HEK293 (cell line): ENCODE measurements around the gene RPL13A.
A peak's percentile ranks its signal among the peaks of the same experiment; 100 is the strongest.

Experiments used
- CTCF ChIA-PET: fragments of 350-600 bp; formaldehyde crosslinking; extraction: SDS; loops from one replicate; lab custom pipeline; 2021; ENCODE audit warnings: antibody characterized with exemption; lab: Yijun Ruan, JAX
- POLR2A ChIA-PET: fragments of 300-600 bp; formaldehyde crosslinking; extraction: SDS; loops from one replicate; lab custom pipeline; 2020; ENCODE audit warnings: antibody characterized with exemption, inconsistent platforms; lab: Yijun Ruan, JAX
- H3K27ac ChIP-seq: fragments of 200-500 bp; sonication (Bioruptor generic); 2 replicates; pipeline ENCODE4 v1.5.1; 2014; ENCODE audit warnings: low read depth, low read length, control low read depth, inconsistent platforms; ENCODE audit errors: extremely low read depth
- H3K36me3 ChIP-seq, 2 experiments: fragments of 200-500 bp in 1 of 2; sonication (Bioruptor generic) in 1 of 2; 1 replicate in 1 of 2; 2 replicates in 1 of 2; pipeline ENCODE4 v1.5.1; 2014 to 2017; ENCODE audit warnings: inconsistent platforms in 2 of 2, low read length in 2 of 2; ENCODE audit not compliant: control insufficient read depth in 2 of 2, insufficient read depth in 1 of 2
- H3K4me1 ChIP-seq: fragments of 200-500 bp; sonication (Bioruptor generic); 2 replicates; pipeline ENCODE4 v1.5.1; 2014; ENCODE audit warnings: mild to moderate bottlenecking, low read length, inconsistent platforms; ENCODE audit not compliant: control insufficient read depth, insufficient read depth
- H3K4me3 ChIP-seq: 2 replicates; pipeline ENCODE4 v1.5.1; 2011; ENCODE audit warnings: low read depth, mild to moderate bottlenecking, control low read depth, low read length, moderate library complexity
- H3K9me3 ChIP-seq: fragments of 200-500 bp; sonication (Bioruptor generic); 2 replicates; pipeline ENCODE4 v1.5.1; 2014; ENCODE audit warnings: low read depth, low read length, inconsistent platforms; ENCODE audit not compliant: control insufficient read depth, insufficient read depth
- KLF1 ChIP-seq: fragments of 450-650 bp; formaldehyde crosslinking; IDR thresholded peaks from 2 replicates; pipeline ENCODE4 v1.5.1; 2016; ENCODE audit warnings: missing biosample characterization, missing genetic modification characterization
- KLF10 ChIP-seq: fragments of 450-650 bp; IDR thresholded peaks from 2 replicates; pipeline ENCODE4 v1.5.1; 2018; ENCODE audit warnings: missing biosample characterization, mild to moderate bottlenecking, missing genetic modification characterization
- KLF8 ChIP-seq: fragments of 450-650 bp; formaldehyde crosslinking; IDR thresholded peaks from 2 replicates; pipeline ENCODE4 v1.5.1; 2016; ENCODE audit warnings: missing biosample characterization, missing genetic modification characterization
- SP3 ChIP-seq: fragments of 450-650 bp; formaldehyde crosslinking; IDR thresholded peaks from 2 replicates; pipeline ENCODE4 v1.5.1; 2016; ENCODE audit warnings: missing biosample characterization, missing genetic modification characterization
- TCF7L2 ChIP-seq: IDR thresholded peaks from 2 replicates; pipeline ENCODE4 v1.6.1; 2011; ENCODE audit warnings: low read depth, mild to moderate bottlenecking, inconsistent platforms, low read length, moderate library complexity, borderline replicate concordance
- ZBTB1 ChIP-seq: fragments of 450-650 bp; formaldehyde crosslinking; IDR thresholded peaks from 2 replicates; pipeline ENCODE4 v1.5.1; 2016; ENCODE audit warnings: missing biosample characterization, missing genetic modification characterization
- ZBTB17 ChIP-seq: fragments of 450-650 bp; formaldehyde crosslinking; IDR thresholded peaks from 2 replicates; pipeline ENCODE4 v1.5.1; 2016; ENCODE audit warnings: missing biosample characterization, missing genetic modification characterization
- ZNF133 ChIP-seq: fragments of 450-650 bp; formaldehyde crosslinking; IDR thresholded peaks from 2 replicates; pipeline ENCODE4 v1.5.1; 2016; ENCODE audit warnings: missing biosample characterization, missing genetic modification characterization
- ZNF169 ChIP-seq: fragments of 450-650 bp; formaldehyde crosslinking; IDR thresholded peaks from 2 replicates; pipeline ENCODE4 v1.5.1; 2016; ENCODE audit warnings: missing biosample characterization, missing genetic modification characterization
- ZNF19 ChIP-seq: fragments of 450-650 bp; formaldehyde crosslinking; IDR thresholded peaks from 2 replicates; pipeline ENCODE4; 2016; ENCODE audit warnings: missing biosample characterization, missing genetic modification characterization, low read depth
- ZNF335 ChIP-seq: fragments of 450-650 bp; formaldehyde crosslinking; conservative IDR thresholded peaks from 2 replicates; pipeline ENCODE4 v1.5.1; 2016; ENCODE audit warnings: missing biosample characterization, missing genetic modification characterization
- ZNF561 ChIP-seq: fragments of 450-650 bp; IDR thresholded peaks from 2 replicates; pipeline ENCODE4 v1.5.1; 2018; ENCODE audit warnings: missing biosample characterization, missing genetic modification characterization, borderline replicate concordance
- ZNF623 ChIP-seq: fragments of 450-650 bp; formaldehyde crosslinking; IDR thresholded peaks from 2 replicates; pipeline ENCODE4 v1.5.1; 2016; ENCODE audit warnings: missing biosample characterization, missing genetic modification characterization
- ZNF626 ChIP-seq: fragments of 450-650 bp; sonication (Bioruptor Pico); formaldehyde crosslinking; IDR thresholded peaks from 2 replicates; pipeline ENCODE4 v1.5.1; 2018; ENCODE audit warnings: missing biosample characterization, missing genetic modification characterization, inconsistent platforms
- TF ChIP-seq, protein P1 (sequence below): fragments of 450-650 bp; formaldehyde crosslinking; IDR thresholded peaks from 2 replicates; pipeline ENCODE4 v1.5.1; 2016; ENCODE audit warnings: missing biosample characterization, missing genetic modification characterization
- TF ChIP-seq, protein P2 (sequence below): fragments of 450-650 bp; formaldehyde crosslinking; IDR thresholded peaks from 2 replicates; pipeline ENCODE4 v1.5.1; 2017; ENCODE audit warnings: missing biosample characterization, missing genetic modification characterization
- TF ChIP-seq, protein P3 (sequence below): fragments of 450-650 bp; formaldehyde crosslinking; IDR thresholded peaks from 2 replicates; pipeline ENCODE4 v1.5.1; 2016; ENCODE audit warnings: missing biosample characterization, missing genetic modification characterization
- TF ChIP-seq, protein P4 (sequence below): fragments of 450-650 bp; formaldehyde crosslinking; IDR thresholded peaks from 2 replicates; pipeline ENCODE4 v1.5.1; 2016; ENCODE audit warnings: missing biosample characterization, missing genetic modification characterization
- TF ChIP-seq, protein P5 (sequence below): fragments of 450-650 bp; formaldehyde crosslinking; IDR thresholded peaks from 2 replicates; pipeline ENCODE4 v1.5.1; 2016; ENCODE audit warnings: missing biosample characterization, missing genetic modification characterization
- TF ChIP-seq, protein P6 (sequence below): fragments of 450-650 bp; formaldehyde crosslinking; IDR thresholded peaks from 2 replicates; pipeline ENCODE4 v1.5.1; 2016; ENCODE audit warnings: missing biosample characterization, missing genetic modification characterization
- TF ChIP-seq, protein P7 (sequence below): fragments of 450-650 bp; formaldehyde crosslinking; IDR thresholded peaks from 2 replicates; pipeline ENCODE4 v1.5.1; 2016; ENCODE audit warnings: missing biosample characterization, missing genetic modification characterization

Gene RPL13A

DNA sequence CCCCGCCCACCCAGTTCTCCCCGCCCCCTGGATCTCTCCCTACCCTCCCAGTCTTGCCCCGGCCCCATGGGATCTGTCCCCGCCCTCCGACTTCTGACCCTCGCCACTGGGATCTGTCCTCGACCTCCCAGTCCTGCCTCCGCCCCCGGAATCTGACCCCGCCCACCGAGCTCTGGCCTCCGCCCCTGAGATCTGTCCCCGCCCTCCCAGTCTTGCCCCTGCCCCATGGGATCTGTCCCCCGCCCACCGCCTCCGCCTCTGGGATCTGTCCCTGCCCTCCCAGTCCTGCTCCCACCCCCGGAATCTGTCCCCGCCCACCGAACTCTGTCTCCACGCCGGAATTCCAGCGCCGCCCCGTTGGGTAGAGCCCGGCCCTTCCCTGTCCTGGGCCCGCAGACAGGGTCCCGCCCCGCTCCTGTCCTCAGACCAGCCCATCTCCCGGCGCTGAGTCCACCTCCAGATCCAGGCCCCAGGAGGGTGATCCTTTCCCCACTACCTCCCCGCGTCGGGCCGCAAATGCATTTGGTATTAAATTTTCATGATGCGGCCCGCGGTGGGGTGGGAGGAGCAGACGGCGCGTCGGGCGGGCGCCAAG is 44.5 kb upstream of the RPL13A start:
- CTCF ChIA-PET, result interaction anchor here (0.7 to 2.3 kb wide), 20 partner anchors 9 to 915 kb away, joined by 3 to 59 read pairs (median 3); partner anchors contain the start of genes GFY and PIH1D1
- POLR2A ChIA-PET, result interaction anchor here (0.6 to 2.3 kb wide), 10 partner anchors 9 to 80 kb away, joined by 3 to 28 read pairs (median 3); partner anchors contain the start of genes ALDH16A1, PIH1D1 and TEAD2
- Histone ChIP-seq H3K9me3 (no peaks in the 10 kb centered on the region), H3K36me3 (peaks cover 0 to 16% of the 10 kb centered on the region in 2 experiments; a peak in 2 of 3 replicates), H3K4me1 (peaks cover 7% of the 10 kb centered on the region), H3K27ac (peak overlapping the region; percentile 50), H3K4me3 (peak overlapping the region; percentile 60)
- TF ChIP-seq ZBTB17 (tag by site-specific recombination) (no peak), KLF1 (tag by site-specific recombination) (peak; percentile 90), ZNF335 (peak; percentile 91; the same call in 1 of the 2 replicates), KLF10 (tag by site-specific recombination) (peak; percentile 17; the same call in 1 of the 2 replicates), ZNF19 (tag by site-specific recombination) (no peak), SP3 (peak; percentile 89), ZNF623 (tag by site-specific recombination) (no peak), KLF8 (tag by site-specific recombination) (peak; percentile 17), TCF7L2 (no peak), ZNF169 (tag by site-specific recombination) (no peak), ZNF626 (tag by site-specific recombination) (no peak), ZNF561 (peak; percentile 23; the same call in 1 of the 2 replicates), ZNF133 (tag by site-specific recombination) (no peak), ZBTB1 (tag by site-specific recombination) (no peak)
- TF ChIP-seq, protein P1, sequence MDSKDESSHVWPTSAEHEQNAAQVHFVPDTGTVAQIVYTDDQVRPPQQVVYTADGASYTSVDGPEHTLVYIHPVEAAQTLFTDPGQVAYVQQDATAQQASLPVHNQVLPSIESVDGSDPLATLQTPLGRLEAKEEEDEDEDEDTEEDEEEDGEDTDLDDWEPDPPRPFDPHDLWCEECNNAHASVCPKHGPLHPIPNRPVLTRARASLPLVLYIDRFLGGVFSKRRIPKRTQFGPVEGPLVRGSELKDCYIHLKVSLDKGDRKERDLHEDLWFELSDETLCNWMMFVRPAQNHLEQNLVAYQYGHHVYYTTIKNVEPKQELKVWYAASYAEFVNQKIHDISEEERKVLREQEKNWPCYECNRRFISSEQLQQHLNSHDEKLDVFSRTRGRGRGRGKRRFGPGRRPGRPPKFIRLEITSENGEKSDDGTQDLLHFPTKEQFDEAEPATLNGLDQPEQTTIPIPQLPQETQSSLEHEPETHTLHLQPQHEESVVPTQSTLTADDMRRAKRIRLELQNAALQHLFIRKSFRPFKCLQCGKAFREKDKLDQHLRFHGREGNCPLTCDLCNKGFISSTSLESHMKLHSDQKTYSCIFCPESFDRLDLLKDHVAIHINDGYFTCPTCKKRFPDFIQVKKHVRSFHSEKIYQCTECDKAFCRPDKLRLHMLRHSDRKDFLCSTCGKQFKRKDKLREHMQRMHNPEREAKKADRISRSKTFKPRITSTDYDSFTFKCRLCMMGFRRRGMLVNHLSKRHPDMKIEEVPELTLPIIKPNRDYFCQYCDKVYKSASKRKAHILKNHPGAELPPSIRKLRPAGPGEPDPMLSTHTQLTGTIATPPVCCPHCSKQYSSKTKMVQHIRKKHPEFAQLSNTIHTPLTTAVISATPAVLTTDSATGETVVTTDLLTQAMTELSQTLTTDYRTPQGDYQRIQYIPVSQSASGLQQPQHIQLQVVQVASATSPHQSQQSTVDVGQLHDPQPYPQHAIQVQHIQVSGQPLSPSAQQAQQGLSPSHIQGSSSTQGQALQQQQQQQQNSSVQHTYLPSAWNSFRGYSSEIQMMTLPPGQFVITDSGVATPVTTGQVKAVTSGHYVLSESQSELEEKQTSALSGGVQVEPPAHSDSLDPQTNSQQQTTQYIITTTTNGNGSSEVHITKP (tag by site-specific recombination), result no peak; the same call in 1 of the 2 replicates
- TF ChIP-seq, protein P2, sequence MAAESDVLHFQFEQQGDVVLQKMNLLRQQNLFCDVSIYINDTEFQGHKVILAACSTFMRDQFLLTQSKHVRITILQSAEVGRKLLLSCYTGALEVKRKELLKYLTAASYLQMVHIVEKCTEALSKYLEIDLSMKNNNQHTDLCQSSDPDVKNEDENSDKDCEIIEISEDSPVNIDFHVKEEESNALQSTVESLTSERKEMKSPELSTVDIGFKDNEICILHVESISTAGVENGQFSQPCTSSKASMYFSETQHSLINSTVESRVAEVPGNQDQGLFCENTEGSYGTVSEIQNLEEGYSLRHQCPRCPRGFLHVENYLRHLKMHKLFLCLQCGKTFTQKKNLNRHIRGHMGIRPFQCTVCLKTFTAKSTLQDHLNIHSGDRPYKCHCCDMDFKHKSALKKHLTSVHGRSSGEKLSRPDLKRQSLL (tag by site-specific recombination), result no peak
- TF ChIP-seq, protein P3, sequence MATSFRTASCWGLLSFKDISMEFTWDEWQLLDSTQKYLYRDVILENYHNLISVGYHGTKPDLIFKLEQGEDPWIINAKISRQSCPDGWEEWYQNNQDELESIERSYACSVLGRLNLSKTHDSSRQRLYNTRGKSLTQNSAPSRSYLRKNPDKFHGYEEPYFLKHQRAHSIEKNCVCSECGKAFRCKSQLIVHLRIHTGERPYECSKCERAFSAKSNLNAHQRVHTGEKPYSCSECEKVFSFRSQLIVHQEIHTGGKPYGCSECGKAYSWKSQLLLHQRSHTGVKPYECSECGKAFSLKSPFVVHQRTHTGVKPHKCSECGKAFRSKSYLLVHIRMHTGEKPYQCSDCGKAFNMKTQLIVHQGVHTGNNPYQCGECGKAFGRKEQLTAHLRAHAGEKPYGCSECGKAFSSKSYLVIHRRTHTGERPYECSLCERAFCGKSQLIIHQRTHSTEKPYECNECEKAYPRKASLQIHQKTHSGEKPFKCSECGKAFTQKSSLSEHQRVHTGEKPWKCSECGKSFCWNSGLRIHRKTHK (tag by site-specific recombination), result no peak
- TF ChIP-seq, protein P4, sequence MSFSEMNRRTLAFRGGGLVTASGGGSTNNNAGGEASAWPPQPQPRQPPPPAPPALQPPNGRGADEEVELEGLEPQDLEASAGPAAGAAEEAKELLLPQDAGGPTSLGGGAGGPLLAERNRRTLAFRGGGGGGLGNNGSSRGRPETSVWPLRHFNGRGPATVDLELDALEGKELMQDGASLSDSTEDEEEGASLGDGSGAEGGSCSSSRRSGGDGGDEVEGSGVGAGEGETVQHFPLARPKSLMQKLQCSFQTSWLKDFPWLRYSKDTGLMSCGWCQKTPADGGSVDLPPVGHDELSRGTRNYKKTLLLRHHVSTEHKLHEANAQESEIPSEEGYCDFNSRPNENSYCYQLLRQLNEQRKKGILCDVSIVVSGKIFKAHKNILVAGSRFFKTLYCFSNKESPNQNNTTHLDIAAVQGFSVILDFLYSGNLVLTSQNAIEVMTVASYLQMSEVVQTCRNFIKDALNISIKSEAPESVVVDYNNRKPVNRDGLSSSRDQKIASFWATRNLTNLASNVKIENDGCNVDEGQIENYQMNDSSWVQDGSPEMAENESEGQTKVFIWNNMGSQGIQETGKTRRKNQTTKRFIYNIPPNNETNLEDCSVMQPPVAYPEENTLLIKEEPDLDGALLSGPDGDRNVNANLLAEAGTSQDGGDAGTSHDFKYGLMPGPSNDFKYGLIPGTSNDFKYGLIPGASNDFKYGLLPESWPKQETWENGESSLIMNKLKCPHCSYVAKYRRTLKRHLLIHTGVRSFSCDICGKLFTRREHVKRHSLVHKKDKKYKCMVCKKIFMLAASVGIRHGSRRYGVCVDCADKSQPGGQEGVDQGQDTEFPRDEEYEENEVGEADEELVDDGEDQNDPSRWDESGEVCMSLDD, result no peak
- TF ChIP-seq, protein P5, sequence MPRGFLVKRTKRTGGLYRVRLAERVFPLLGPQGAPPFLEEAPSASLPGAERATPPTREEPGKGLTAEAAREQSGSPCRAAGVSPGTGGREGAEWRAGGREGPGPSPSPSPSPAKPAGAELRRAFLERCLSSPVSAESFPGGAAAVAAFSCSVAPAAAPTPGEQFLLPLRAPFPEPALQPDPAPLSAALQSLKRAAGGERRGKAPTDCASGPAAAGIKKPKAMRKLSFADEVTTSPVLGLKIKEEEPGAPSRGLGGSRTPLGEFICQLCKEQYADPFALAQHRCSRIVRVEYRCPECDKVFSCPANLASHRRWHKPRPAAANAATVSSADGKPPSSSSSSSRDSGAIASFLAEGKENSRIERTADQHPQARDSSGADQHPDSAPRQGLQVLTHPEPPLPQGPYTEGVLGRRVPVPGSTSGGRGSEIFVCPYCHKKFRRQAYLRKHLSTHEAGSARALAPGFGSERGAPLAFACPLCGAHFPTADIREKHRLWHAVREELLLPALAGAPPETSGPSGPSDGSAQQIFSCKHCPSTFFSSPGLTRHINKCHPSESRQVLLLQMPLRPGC (tag by site-specific recombination), result no peak
- TF ChIP-seq, protein P6, sequence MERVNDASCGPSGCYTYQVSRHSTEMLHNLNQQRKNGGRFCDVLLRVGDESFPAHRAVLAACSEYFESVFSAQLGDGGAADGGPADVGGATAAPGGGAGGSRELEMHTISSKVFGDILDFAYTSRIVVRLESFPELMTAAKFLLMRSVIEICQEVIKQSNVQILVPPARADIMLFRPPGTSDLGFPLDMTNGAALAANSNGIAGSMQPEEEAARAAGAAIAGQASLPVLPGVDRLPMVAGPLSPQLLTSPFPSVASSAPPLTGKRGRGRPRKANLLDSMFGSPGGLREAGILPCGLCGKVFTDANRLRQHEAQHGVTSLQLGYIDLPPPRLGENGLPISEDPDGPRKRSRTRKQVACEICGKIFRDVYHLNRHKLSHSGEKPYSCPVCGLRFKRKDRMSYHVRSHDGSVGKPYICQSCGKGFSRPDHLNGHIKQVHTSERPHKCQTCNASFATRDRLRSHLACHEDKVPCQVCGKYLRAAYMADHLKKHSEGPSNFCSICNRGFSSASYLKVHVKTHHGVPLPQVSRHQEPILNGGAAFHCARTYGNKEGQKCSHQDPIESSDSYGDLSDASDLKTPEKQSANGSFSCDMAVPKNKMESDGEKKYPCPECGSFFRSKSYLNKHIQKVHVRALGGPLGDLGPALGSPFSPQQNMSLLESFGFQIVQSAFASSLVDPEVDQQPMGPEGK, result 0 out of 2 replicates have a peak, but pooled peaks have one; percentile 4
- TF ChIP-seq, protein P7, sequence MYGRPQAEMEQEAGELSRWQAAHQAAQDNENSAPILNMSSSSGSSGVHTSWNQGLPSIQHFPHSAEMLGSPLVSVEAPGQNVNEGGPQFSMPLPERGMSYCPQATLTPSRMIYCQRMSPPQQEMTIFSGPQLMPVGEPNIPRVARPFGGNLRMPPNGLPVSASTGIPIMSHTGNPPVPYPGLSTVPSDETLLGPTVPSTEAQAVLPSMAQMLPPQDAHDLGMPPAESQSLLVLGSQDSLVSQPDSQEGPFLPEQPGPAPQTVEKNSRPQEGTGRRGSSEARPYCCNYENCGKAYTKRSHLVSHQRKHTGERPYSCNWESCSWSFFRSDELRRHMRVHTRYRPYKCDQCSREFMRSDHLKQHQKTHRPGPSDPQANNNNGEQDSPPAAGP (tag by site-specific recombination), result no peak
